Measurements from ENCODE around the gene MBTPS1. TPM values are rescaled to one million over a fixed set of nuclear protein-coding genes. Genes with fewer than 3 reads are reported as not detected.

Gene MBTPS1
- 162 and 163 TPM in 2 replicates for total RNA-seq

DNA sequence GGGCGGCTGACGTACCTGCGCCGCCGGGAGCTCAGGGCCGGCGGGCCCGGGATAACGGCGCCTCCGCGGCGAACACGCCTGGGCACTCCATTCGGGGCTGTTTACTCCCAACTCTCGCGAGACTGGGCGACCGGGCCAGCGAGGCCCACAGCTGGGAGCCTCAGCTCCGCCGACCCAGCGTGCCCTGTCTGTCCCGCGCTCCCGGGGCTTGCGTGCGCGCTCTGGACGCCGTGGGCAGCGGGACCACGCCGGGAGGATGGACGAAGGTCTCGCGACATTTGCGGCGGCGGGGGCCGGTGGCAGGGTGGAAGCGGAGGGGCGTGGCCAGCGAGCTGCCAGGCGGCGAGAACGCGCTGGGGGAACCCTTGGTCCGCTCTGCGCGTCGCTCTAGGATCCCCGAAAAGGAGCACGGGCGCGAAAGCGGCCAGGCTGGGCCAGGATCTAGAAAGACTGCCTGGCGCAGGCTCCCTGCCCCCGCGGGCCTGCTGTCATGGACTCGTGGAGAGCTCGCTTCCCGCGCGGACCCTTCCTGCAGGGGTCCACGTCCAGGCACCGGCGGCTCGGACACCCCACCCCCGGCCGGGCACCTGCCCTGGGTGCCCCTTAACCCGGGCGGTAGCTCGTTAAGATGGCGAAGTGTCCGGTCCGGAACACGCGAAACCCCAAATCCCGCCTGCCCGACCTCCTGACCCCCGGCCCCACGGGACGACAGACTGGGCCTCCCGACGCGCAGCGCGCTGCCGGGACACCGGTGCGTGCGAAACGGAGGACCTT lies at the start of gene MBTPS1:
TSS of gene MBTPS1 (minus strand) at position 223 of the 774 bp plus-strand sequence. CDS start 15,159 bp downstream, outside the sequence.

DNA sequence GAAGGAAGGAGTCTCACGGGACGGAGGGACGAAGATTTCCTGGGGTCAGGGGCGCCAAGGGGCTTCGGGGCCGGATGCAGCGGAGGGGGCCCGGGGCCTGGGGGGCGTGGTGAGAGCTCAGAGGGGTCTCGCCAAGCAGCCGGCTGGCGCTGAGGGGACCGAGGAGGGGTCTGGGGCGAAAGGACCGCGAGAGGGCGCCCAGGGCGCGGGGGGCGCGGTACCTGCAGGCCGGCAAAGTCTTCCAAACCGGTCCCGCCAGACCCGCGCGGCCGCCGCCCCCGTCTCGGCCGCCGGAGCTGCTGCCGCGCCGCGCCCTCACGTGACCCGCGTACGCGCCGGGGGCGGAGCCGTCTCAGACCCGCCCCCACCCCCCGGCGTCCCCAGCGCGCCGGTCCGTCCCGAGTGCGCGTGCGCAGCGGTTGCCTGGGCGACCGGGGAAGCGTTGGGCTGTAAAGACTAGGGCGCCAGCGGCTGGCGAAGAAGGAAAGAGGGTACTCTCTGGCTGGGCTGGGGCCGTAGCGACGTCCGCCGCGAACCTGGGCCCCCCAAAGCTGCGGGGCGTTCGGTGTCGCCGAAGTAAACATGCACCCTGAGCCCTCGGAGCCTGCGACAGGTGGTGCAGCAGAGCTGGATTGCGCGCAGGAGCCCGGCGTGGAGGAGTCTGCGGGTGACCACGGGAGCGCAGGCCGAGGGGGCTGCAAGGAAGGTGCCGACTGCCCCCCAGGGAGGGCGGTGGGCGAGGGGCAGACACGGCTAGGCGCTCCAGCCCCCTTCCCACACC lies 28.3 kb upstream of the MBTPS1 start, which contains the start of the genes DNAAF1 and HSDL1:
TSS of gene DNAAF1 (plus strand) at position 450 of the 781 bp plus-strand sequence. CDS start at position 583, 133 bp downstream.
TSS of gene HSDL1 (minus strand) at position 319 of the 781 bp plus-strand sequence. CDS start 13,856 bp downstream, outside the sequence.

GRCh38 chr16:84042308-84042878 lies 74.3 kb downstream of the MBTPS1 start, which contains the start of gene SLC38A8:
TSS of gene SLC38A8 (minus strand) at chr16:84042795. CDS start at chr16:84042157, 638 bp downstream.

Other genes starting within 250 kb of the MBTPS1 start
- 3.4 and 3.8 TPM in 2 replicates for gene MLYCD, start 217.8 kb downstream of the MBTPS1 start, total RNA-seq
- gene OSGIN1, start 163.7 kb downstream of the MBTPS1 start, total RNA-seq, result 3.7 and 7.2 TPM in 2 replicates
- gene NECAB2, start 148.7 kb downstream of the MBTPS1 start, total RNA-seq, result 0.13 and 0.30 TPM in 2 replicates
- not detected in 2 replicates for gene SLC38A8, start 74.1 kb downstream of the MBTPS1 start, total RNA-seq
- gene HSDL1, start 28.2 kb upstream of the MBTPS1 start, total RNA-seq, result 18.8 and 23.7 TPM in 2 replicates
- gene DNAAF1, start 28.4 kb upstream of the MBTPS1 start, total RNA-seq, result not detected in 2 replicates
- gene TAF1C, start 70.1 kb upstream of the MBTPS1 start, total RNA-seq, result 14.3 and 18.5 TPM in 2 replicates
- gene ADAD2, start 74.2 kb upstream of the MBTPS1 start, total RNA-seq, result not detected in 2 replicates
- gene KCNG4, start 123.1 kb upstream of the MBTPS1 start, total RNA-seq, result not detected in 2 replicates
- gene WFDC1, start 177.9 kb upstream of the MBTPS1 start, total RNA-seq, result 4.9 and 25.1 TPM in 2 replicates

All from smooth muscle cell of the pulmonary artery (primary cell).